IPS-11a (cell line): ENCODE data around the gene ASCL5.
"Not testable (repeated sequence)": the region's sequence is repeated elsewhere in the genome, so short reads cannot be mapped to it uniquely, and the experiment has no call there.

ENCODE experiments used
- H3K4me3 ChIP-seq: one replicate; pipeline ENCODE4 v1.5.1; 2013; ENCODE audit warnings: low read depth, low read length, control low read depth

ASCL5 gene

GRCh38 chr1:201126832-201127754, at the start of gene ASCL5:
Gene ASCL5 (minus strand): TSS chr1:201127184. CDS start chr1:201115372, 11,812 bp downstream.
- no peak within 1 kb of the TSS for H3K4me3 ChIP-seq

- no peak overlapping the region for H3K4me3 ChIP-seq
These were observed 49.0 kb upstream of the ASCL5 start for GRCh38 chr1:201175820-201176500.

GRCh38 chr1:201173736-201174135, 46.8 kb upstream of the ASCL5 start:
- H3K4me3 ChIP-seq, result no peak overlapping the region

GRCh38 chr1:201172999-201173610, 46.1 kb upstream of the ASCL5 start:
- H3K4me3 ChIP-seq, result no peak overlapping the region

- H3K4me3 ChIP-seq, result no peak overlapping the region
These were observed 45.3 kb upstream of the ASCL5 start for GRCh38 chr1:201172326-201172725.

- peak overlapping the region; percentile 72 for H3K4me3 ChIP-seq
These were observed 44.4 kb upstream of the ASCL5 start for GRCh38 chr1:201171063-201172036.

- peak overlapping the region; percentile 72 for H3K4me3 ChIP-seq
These were observed 43.6 kb upstream of the ASCL5 start for GRCh38 chr1:201170533-201171062.

- H3K4me3 ChIP-seq, result no peak overlapping the region
These were observed 43.1 kb upstream of the ASCL5 start for GRCh38 chr1:201169971-201170532.

- H3K4me3 ChIP-seq, result no peak overlapping the region
These were observed 42.2 kb upstream of the ASCL5 start for GRCh38 chr1:201169203-201169602.

- H3K4me3 ChIP-seq, result no peak overlapping the region
These were observed 40.3 kb upstream of the ASCL5 start for GRCh38 chr1:201167041-201167991.

GRCh38 chr1:201164645-201165044, 37.7 kb upstream of the ASCL5 start:
- no peak overlapping the region for H3K4me3 ChIP-seq

GRCh38 chr1:201163707-201164106, 36.7 kb upstream of the ASCL5 start:
- H3K4me3 ChIP-seq, result no peak overlapping the region

GRCh38 chr1:201163036-201163435, 36.1 kb upstream of the ASCL5 start:
- H3K4me3 ChIP-seq, result not testable (repeated sequence)

- no peak overlapping the region for H3K4me3 ChIP-seq
These were observed 31.0 kb upstream of the ASCL5 start for GRCh38 chr1:201157949-201158348.

- H3K4me3 ChIP-seq, result no peak overlapping the region
These were observed 29.8 kb upstream of the ASCL5 start for GRCh38 chr1:201156819-201157218.

- no peak overlapping the region for H3K4me3 ChIP-seq
These were observed 29.4 kb upstream of the ASCL5 start for GRCh38 chr1:201156346-201156745.

- H3K4me3 ChIP-seq, result no peak overlapping the region
These were observed 28.4 kb upstream of the ASCL5 start for GRCh38 chr1:201155354-201155753.

- H3K4me3 ChIP-seq, result peak within 1 kb of the TSS; percentile 58
These were observed 27.6 kb upstream of the ASCL5 start, which contains the start of gene TMEM9 for GRCh38 chr1:201154389-201155165. Gene TMEM9 (minus strand): TSS chr1:201154474. CDS start chr1:201153923, 551 bp downstream.
